Kidney (tissue), 14 donors: ENCODE data around the gene SETD3. TPM values are rescaled to one million over a fixed set of nuclear protein-coding genes. Genes with fewer than 3 reads are reported as not detected.

ENCODE experiments used
- DNase-seq, 5 donors: peaks; one replicate each; pipeline ENCODE4 v3.0.0-alpha.2; 2013 to 2020
- FAIRE-seq: peaks from 2 replicates; lab custom pipeline; 2012; peaks lifted over from hg19 to GRCh38; lab: Jason Lieb, UNC
- H3K27ac ChIP-seq, 2 donors: one replicate each; pipeline ENCODE4 v1.7.0; 2013; ENCODE audit warnings: low read depth in 2 of 2, low read length in 2 of 2, inconsistent platforms in 1 of 2
- H3K27me3 ChIP-seq: one replicate; pipeline ENCODE4 v1.7.1; 2013; ENCODE audit warnings: low read length, inconsistent platforms; ENCODE audit not compliant: control insufficient read depth, insufficient read depth
- H3K36me3 ChIP-seq, 3 donors: one replicate each; pipeline versions ENCODE4 v1.7.0 to v1.7.1; 2013; ENCODE audit warnings: low read length in 3 of 3, control low read depth in 1 of 3, inconsistent platforms in 1 of 3; ENCODE audit not compliant: insufficient read depth in 3 of 3, control insufficient read depth in 2 of 3
- H3K4me1 ChIP-seq, 3 donors: one replicate each; pipeline versions ENCODE4 v1.7.0 to v1.7.1; 2013; ENCODE audit warnings: low read length in 3 of 3, inconsistent platforms in 1 of 3, low read depth in 1 of 3; ENCODE audit not compliant: control insufficient read depth in 2 of 3, insufficient read depth in 2 of 3
- H3K4me3 ChIP-seq, 3 donors: one replicate each; pipeline versions ENCODE4 v1.7.0 to v1.8.1; 2013; ENCODE audit warnings: low read length in 3 of 3, control low read depth in 1 of 3, inconsistent platforms in 1 of 3
- H3K9ac ChIP-seq, 3 donors: one replicate each; pipeline versions ENCODE4 v1.7.0 to v1.7.1; 2013; ENCODE audit warnings: low read length in 3 of 3, control low read depth in 1 of 3, inconsistent platforms in 1 of 3
- H3K9me3 ChIP-seq, 3 donors: one replicate each; pipeline versions ENCODE4 v1.7.0 to v1.7.1; 2013; ENCODE audit warnings: low read length in 3 of 3, control low read depth in 1 of 3, inconsistent platforms in 1 of 3; ENCODE audit not compliant: control insufficient read depth in 2 of 3, insufficient read depth in 1 of 3
- CTCF ChIP-seq: IDR thresholded peaks from 3 replicates; pipeline ENCODE4 v1.5.1; 2012; ENCODE audit warnings: mild to moderate bottlenecking, moderate library complexity, borderline replicate concordance; ENCODE audit not compliant: insufficient read depth; ENCODE audit errors: extremely low read depth
- intact Hi-C: fragments of 100-400 bp; cut with DNase I; formaldehyde crosslinking; loops from one replicate; pipeline ENCODE4 v1.11.1; 2022
- polyA plus RNA-seq: library from polyadenylated mRNA; stranded (reverse); fragments of 350-450 nt; fragmentation: Illumina TruSeq; extraction: RNeasy Lipid Tissue Mini Kit (QIAGEN cat#74804); gene quantifications from one replicate; pipeline ENCODE4 v1.2.3, GENCODE V29; 2014; ENCODE audit warnings: low read depth, low replicate concordance; ENCODE audit not compliant: insufficient read depth
- total RNA-seq: library from RNA; stranded (reverse); fragmentation: NEBNext Ultra II Directional; extraction: Animal tissue kit (Norgen Biotek cat#: 25700); gene quantifications from one replicate; pipeline ENCODE4 v1.2.1, GENCODE V29; 2021
- donor health status: control.
- donor health status: control.
- donor health status: control.
- donor health status: control.
- donor health status: control.
- donor health status: DM: yes; HTN: yes; CAD: no.
- donor health status: Normal renal cell carcinoma (clear cell type).

SETD3 gene
- total and polyA plus RNA-seq, 2 donors from 2014 or later, result 74.0 to 85.6 TPM

GRCh38 chr14:99447739-99448138, 32.9 kb downstream of the SETD3 start:
- intact Hi-C loops, result no loop called here
- Histone ChIP-seq H3K27ac (no peak overlapping the region), H3K4me3 (no peak overlapping the region), H3K9me3 (no peaks in the 10 kb centered on the region), H3K27me3 (no peaks in the 10 kb centered on the region), H3K4me1 (peaks cover 0 to 3% (median 0%) of the 10 kb centered on the region in 3 donors), H3K9ac (no peak overlapping the region), H3K36me3 (peaks cover 3 to 32% (median 22%) of the 10 kb centered on the region in 3 donors)
- TF ChIP-seq CTCF, result no peak
- FAIRE-seq (no peak), DNase-seq (no peak)

- H3K4me1 ChIP-seq, result no peaks in the 10 kb centered on the region
- H3K27me3 ChIP-seq, result no peaks in the 10 kb centered on the region
- DNase-seq, result no peak
- peaks cover 3 to 36% (median 24%) of the 10 kb centered on the region in 3 donors for H3K36me3 ChIP-seq
- no peak for FAIRE-seq
- intact Hi-C loops, result no loop called here
- no peak overlapping the region for H3K27ac ChIP-seq
- H3K9ac ChIP-seq, result no peak overlapping the region
- H3K9me3 ChIP-seq, result no peaks in the 10 kb centered on the region
- no peak overlapping the region for H3K4me3 ChIP-seq
- TF ChIP-seq CTCF, result no peak
These were observed 34.7 kb downstream of the SETD3 start for GRCh38 chr14:99445931-99446330.

- Histone ChIP-seq H3K36me3 (peaks cover 3 to 27% (median 11%) of the 10 kb centered on the region in 3 donors), H3K9ac (no peak overlapping the region), H3K27ac (no peak overlapping the region), H3K4me3 (no peak overlapping the region), H3K9me3 (no peaks in the 10 kb centered on the region), H3K27me3 (no peaks in the 10 kb centered on the region), H3K4me1 (peaks cover 0 to 9% (median 3%) of the 10 kb centered on the region in 3 donors)
- no peak for TF ChIP-seq CTCF
- FAIRE-seq, result no peak
- DNase-seq, result no peak
- intact Hi-C loops, result no loop called here
These were observed 38.7 kb downstream of the SETD3 start for GRCh38 chr14:99441918-99442317.
